Spinal cord (tissue), 10 donors: ENCODE results near the gene FYTTD1. TPM values are rescaled to one million over a fixed set of nuclear protein-coding genes. Genes with fewer than 3 reads are reported as not detected.
"Not testable (repeated sequence)": the region's sequence is repeated elsewhere in the genome, so short reads cannot be mapped to it uniquely, and the experiment has no call there.

Experiments
- DNase-seq, 6 donors: peaks; one replicate each; pipeline versions ENCODE4 v3.0.0 to v3.0.0-alpha.2; 2013 to 2015; ENCODE audit warnings: low spot score in 6 of 6, low read depth in 4 of 6
- H3K27ac ChIP-seq: one replicate; pipeline ENCODE4 v1.5.1; 2013; ENCODE audit warnings: low read depth, low read length, control low read depth
- H3K27me3 ChIP-seq: one replicate; pipeline ENCODE4 v1.6.1; 2013; ENCODE audit warnings: low read length; ENCODE audit not compliant: control insufficient read depth, insufficient read depth
- H3K36me3 ChIP-seq: one replicate; pipeline ENCODE4 v1.6.1; 2013; ENCODE audit warnings: low read length; ENCODE audit not compliant: control insufficient read depth, insufficient read depth
- H3K4me1 ChIP-seq: one replicate; pipeline ENCODE4 v1.6.1; 2013; ENCODE audit warnings: low read length; ENCODE audit not compliant: control insufficient read depth, insufficient read depth
- H3K4me3 ChIP-seq: one replicate; pipeline ENCODE4 v1.5.1; 2013; ENCODE audit warnings: low read depth, low read length, control low read depth
- H3K9me3 ChIP-seq: one replicate; pipeline ENCODE4 v1.6.1; 2013; ENCODE audit warnings: low read length; ENCODE audit not compliant: control insufficient read depth, insufficient read depth
- WGBS: methylation state at CpG from one replicate; pipeline ENCODE4 v1.1.5; 2013; ENCODE audit warnings: missing lambda C conversion rate; ENCODE audit not compliant: insufficient coverage; 5-methylcytosine and 5-hydroxymethylcytosine counted together
- long read RNA-seq, 4 donors: transcript quantifications; one replicate each; lab custom pipeline, GENCODE V29; 2026
- polyA plus RNA-seq, 2 donors: library from polyadenylated mRNA; unstranded; fragments of 120-200 nt; gene quantifications; one replicate each; pipeline ENCODE4 v1.2.1, GENCODE V29; 2013; ENCODE audit not compliant: insufficient read length in 2 of 2
- total RNA-seq, 2 donors: library from RNA; depleted of rRNA in 1 of 2; stranded (reverse); fragments of 120-200 nt in 1 of 2; fragments of >200 nt in 1 of 2; gene quantifications; one replicate each; pipeline versions ENCODE4 v1.2.3 to v1.2.4, GENCODE V29; 2013 to 2014
- donor health status: healthy.

The FYTTD1 gene
- total RNA-seq, result 10 to 100 TPM; 60.4 to 83.1 TPM
- polyA plus RNA-seq, result 10 to 100 TPM; 60.0 to 95.3 TPM
- long read RNA-seq, donor 1, full-length matches to known transcripts, result 37 of 54 reads
- long read RNA-seq, donor 1, partial matches to known transcripts, result 17 of 54 reads
- long read RNA-seq, donor 1, other reads (novel, unspliced or antisense), result 0 of 54 reads
- long read RNA-seq, donor 2, full-length matches to known transcripts, result 7 of 29 reads
- long read RNA-seq, donor 2, partial matches to known transcripts, result 22 of 29 reads
- long read RNA-seq, donor 2, other reads (novel, unspliced or antisense), result 0 of 29 reads
- long read RNA-seq, donor 3, full-length matches to known transcripts, result 9 of 27 reads
- long read RNA-seq, donor 3, partial matches to known transcripts, result 18 of 27 reads
- long read RNA-seq, donor 3, other reads (novel, unspliced or antisense), result 0 of 27 reads
- long read RNA-seq, donor 4, full-length matches to known transcripts, result 17 of 43 reads
- long read RNA-seq, donor 4, partial matches to known transcripts, result 26 of 43 reads
- long read RNA-seq, donor 4, other reads (novel, unspliced or antisense), result 0 of 43 reads

GRCh38 chr3:197749601-197750395 is at the start of gene FYTTD1:
Gene FYTTD1 (plus strand): TSS chr3:197749883. CDS start chr3:197749972, 89 bp downstream.
- peak; percentile 78 to 98 (median 90) for DNase-seq
- H3K9me3 ChIP-seq, result no peaks in the 10 kb centered on the region
- H3K36me3 ChIP-seq, result no peaks in the 10 kb centered on the region
- peak within 1 kb of the TSS; percentile 82 for H3K4me3 ChIP-seq
- H3K27ac ChIP-seq, result peak within 1 kb of the TSS; percentile 97
- 0% methylated on average over 104 of the region's 104 CpGs for WGBS
- no peaks in the 10 kb centered on the region for H3K27me3 ChIP-seq
- peaks cover 11% of the 10 kb centered on the region for H3K4me1 ChIP-seq

- H3K27me3 ChIP-seq, result no peaks in the 10 kb centered on the region
- no peak overlapping the region for H3K27ac ChIP-seq
These were observed 49.6 kb upstream of the FYTTD1 start for GRCh38 chr3:197700095-197700494.

GRCh38 chr3:197701841-197702240 is 47.8 kb upstream of the FYTTD1 start:
- WGBS, result 100% methylated on average over 3 of the region's 4 CpGs
- Histone ChIP-seq H3K9me3 (no peaks in the 10 kb centered on the region), H3K4me3 (no peak overlapping the region), H3K27me3 (no peaks in the 10 kb centered on the region), H3K4me1 (no peaks in the 10 kb centered on the region), H3K36me3 (peaks cover 59% of the 10 kb centered on the region), H3K27ac (no peak overlapping the region)
- DNase-seq, result no peak

More at GRCh38 chr3:197700095-197700494, 49.6 kb upstream of the FYTTD1 start:
- Histone ChIP-seq H3K4me3 (no peak overlapping the region), H3K4me1 (no peaks in the 10 kb centered on the region), H3K36me3 (peaks cover 60% of the 10 kb centered on the region), H3K9me3 (no peaks in the 10 kb centered on the region)
- DNase-seq, result no peak
- 92% methylated on average over 4 of the region's 9 CpGs for whole genome bisulfite sequencing

- no peak for DNase-seq
- Histone ChIP-seq H3K27ac (no peak overlapping the region), H3K9me3 (no peaks in the 10 kb centered on the region), H3K36me3 (peaks cover 40% of the 10 kb centered on the region), H3K27me3 (no peaks in the 10 kb centered on the region), H3K4me3 (no peak overlapping the region), H3K4me1 (no peaks in the 10 kb centered on the region)
- 94% methylated on average over 3 of the region's 7 CpGs for WGBS
These were observed 43.0 kb upstream of the FYTTD1 start for GRCh38 chr3:197706658-197707057.

GRCh38 chr3:197709135-197709534 is 40.5 kb upstream of the FYTTD1 start:
- H3K9me3 ChIP-seq, result no peaks in the 10 kb centered on the region
- no peak overlapping the region for H3K27ac ChIP-seq
- no peak for DNase-seq
- H3K36me3 ChIP-seq, result peaks cover 23% of the 10 kb centered on the region
- no peak overlapping the region for H3K4me3 ChIP-seq
- H3K27me3 ChIP-seq, result no peaks in the 10 kb centered on the region
- H3K4me1 ChIP-seq, result peaks cover 7% of the 10 kb centered on the region
- WGBS, result no CpG with 5 or more reads among the region's 9 CpGs

GRCh38 chr3:197710965-197711364 is 38.7 kb upstream of the FYTTD1 start:
- WGBS, result no CpG with 5 or more reads among the region's 5 CpGs
- not testable (repeated sequence) for H3K27ac ChIP-seq

GRCh38 chr3:197711973-197712707 is 37.5 kb upstream of the FYTTD1 start:
- no peaks in the 10 kb centered on the region for H3K9me3 ChIP-seq
- H3K4me1 ChIP-seq, result peaks cover 7% of the 10 kb centered on the region
- peaks cover 14% of the 10 kb centered on the region for H3K36me3 ChIP-seq
- H3K27ac ChIP-seq, result peak overlapping the region; percentile 94
- H3K4me3 ChIP-seq, result peak overlapping the region; percentile 31
- WGBS, result 12% methylated on average over 6 of the region's 9 CpGs
- no peaks in the 10 kb centered on the region for H3K27me3 ChIP-seq
- DNase-seq, result peak; percentile 53 to 92 (median 70)

More at GRCh38 chr3:197710965-197711364, 38.7 kb upstream of the FYTTD1 start:
- not testable (repeated sequence) for H3K9me3 ChIP-seq, DNase-seq, H3K4me3 ChIP-seq, H3K4me1 ChIP-seq, H3K27me3 ChIP-seq
- peaks cover 12% of the 10 kb centered on the region for H3K36me3 ChIP-seq

GRCh38 chr3:197713477-197713822 is 36.2 kb upstream of the FYTTD1 start:
- peaks cover 7% of the 10 kb centered on the region for H3K4me1 ChIP-seq
- H3K27me3 ChIP-seq, result no peaks in the 10 kb centered on the region
- peak in 1 of 6 donors; percentile 11 for DNase-seq
- H3K27ac ChIP-seq, result peak overlapping the region; percentile 94
- 73% methylated on average over 4 of the region's 4 CpGs for WGBS
- no peaks in the 10 kb centered on the region for H3K9me3 ChIP-seq
- H3K4me3 ChIP-seq, result no peak overlapping the region
- H3K36me3 ChIP-seq, result peaks cover 18% of the 10 kb centered on the region

- peaks cover 18% of the 10 kb centered on the region for H3K36me3 ChIP-seq
- DNase-seq, result no peak
- no peaks in the 10 kb centered on the region for H3K9me3 ChIP-seq
- H3K4me3 ChIP-seq, result no peak overlapping the region
- H3K27me3 ChIP-seq, result no peaks in the 10 kb centered on the region
- no CpG with 5 or more reads among the region's 4 CpGs for whole genome bisulfite sequencing
- peaks cover 7% of the 10 kb centered on the region for H3K4me1 ChIP-seq
- no peak overlapping the region for H3K27ac ChIP-seq
These were observed 35.4 kb upstream of the FYTTD1 start for GRCh38 chr3:197714251-197714650.
